OCI-LY7 (cell line): Measurements from ENCODE around the gene IKBKE. TPM values are rescaled to one million over a fixed set of nuclear protein-coding genes. Genes with fewer than 3 reads are reported as not detected.

Experiments used
- BruUV-seq: library from RNA; stranded (reverse); fragments of 400-500 nt; replicated peaks from 2 replicates; lab custom pipeline; 2021; lab: Mats Ljungman, UMichigan
- CTCF ChIA-PET: fragments of 300-600 bp; sonication (Branson Sonifier 250); formaldehyde crosslinking; loops from one replicate; lab custom pipeline; 2022; ENCODE audit warnings: antibody characterized with exemption; ENCODE audit not compliant: unreplicated experiment; lab: Charles Lee
- POLR2A ChIA-PET: fragments of 300-600 bp; sonication (Branson Sonifier 250); formaldehyde crosslinking; loops from one replicate; lab custom pipeline; 2022; ENCODE audit warnings: antibody characterized with exemption; lab: Charles Lee
- DNase-seq: peaks from one replicate; pipeline ENCODE4 v3.0.0-alpha.2; 2015; ENCODE audit warnings: low spot score
- H2AFZ ChIP-seq: fragments of 200-600 bp; sonication (generic), shearing (Covaris generic); 2 replicates; pipeline ENCODE4 v1.6.1; 2014; ENCODE audit warnings: mild to moderate bottlenecking, antibody characterized with exemption, low read length, moderate library complexity
- H3K27ac ChIP-seq: fragments of 200-600 bp; sonication (generic); 2 replicates; pipeline ENCODE4 v1.5.1; 2014; ENCODE audit warnings: mixed run types, low read depth, mild to moderate bottlenecking, moderate library complexity, low read length, inconsistent platforms; ENCODE audit not compliant: poor library complexity, severe bottlenecking
- H3K36me3 ChIP-seq: fragments of 200-600 bp; sonication (generic); 2 replicates; pipeline ENCODE4 v1.6.1; 2014; ENCODE audit warnings: mild to moderate bottlenecking, antibody characterized with exemption, low read length, moderate library complexity, mixed read lengths; ENCODE audit not compliant: insufficient read depth
- H3K4me1 ChIP-seq: fragments of 200-600 bp; sonication (generic); 2 replicates; pipeline ENCODE4 v1.5.1; 2014; ENCODE audit warnings: mild to moderate bottlenecking, low read length; ENCODE audit not compliant: insufficient read depth, poor library complexity, severe bottlenecking
- H3K4me2 ChIP-seq: fragments of 200-600 bp; sonication (generic); 2 replicates; pipeline ENCODE4 v1.6.1; 2014; ENCODE audit warnings: mild to moderate bottlenecking, low read length
- H3K4me3 ChIP-seq: fragments of 200-600 bp; sonication (generic); 2 replicates; pipeline ENCODE4 v1.5.1; 2014; ENCODE audit warnings: mild to moderate bottlenecking, low read depth, low read length; ENCODE audit not compliant: poor library complexity, severe bottlenecking
- H3K79me2 ChIP-seq: fragments of 200-600 bp; sonication (generic); 2 replicates; pipeline ENCODE4 v1.6.1; 2016; ENCODE audit warnings: low read depth, mild to moderate bottlenecking, low read length, moderate library complexity, mixed read lengths; ENCODE audit not compliant: insufficient read depth
- H3K9me2 ChIP-seq: fragments of 200-600 bp; sonication (generic); 2 replicates; pipeline ENCODE4 v1.6.1; 2016; ENCODE audit warnings: mild to moderate bottlenecking, low read length, mixed read lengths; ENCODE audit not compliant: insufficient read depth
- H3K9me3 ChIP-seq: fragments of 200-600 bp; sonication (generic); 2 replicates; pipeline ENCODE4 v1.6.1; 2014; ENCODE audit warnings: mild to moderate bottlenecking, mixed run types, low read length, mixed read lengths
- H4K20me1 ChIP-seq: fragments of 200-600 bp; sonication (generic); 2 replicates; pipeline ENCODE4 v1.6.1; 2014; ENCODE audit warnings: mild to moderate bottlenecking, antibody characterized with exemption, low read length, moderate library complexity, mixed read lengths; ENCODE audit not compliant: insufficient read depth
- EZH2phosphoT487 ChIP-seq: fragments of 200-600 bp; sonication (generic); IDR thresholded peaks from 2 replicates; pipeline ENCODE4 v1.6.1; 2018; ENCODE audit warnings: low read depth, borderline replicate concordance, mild to moderate bottlenecking, mixed run types, antibody characterized with exemption, low read length, moderate library complexity, mixed read lengths
- intact Hi-C: fragments of 100-400 bp; cut with micrococcal nuclease; formaldehyde crosslinking; loops from one replicate; pipeline ENCODE4 v1.10.0; 2022; ENCODE audit not compliant: unreplicated experiment
- total RNA-seq, 2 experiments: library from RNA; depleted of rRNA in 1 of 2; stranded (reverse); fragments of >200 nt in 1 of 2; shearing (Covaris generic) in 1 of 2; gene quantifications; 2 replicates each; pipeline ENCODE4 v1.2.3, GENCODE V29; 2014 to 2022
- TF ChIP-seq, protein P1 (sequence below): fragments of 200-600 bp; sonication (generic); conservative IDR thresholded peaks from 2 replicates; pipeline ENCODE4 v1.5.1; 2014; ENCODE audit warnings: mild to moderate bottlenecking, antibody characterized with exemption, low read length, moderate library complexity, mixed read lengths

Gene IKBKE
- total RNA-seq, 2 experiments from 2014 or later, result 23.9 to 38.5 TPM

DNA sequence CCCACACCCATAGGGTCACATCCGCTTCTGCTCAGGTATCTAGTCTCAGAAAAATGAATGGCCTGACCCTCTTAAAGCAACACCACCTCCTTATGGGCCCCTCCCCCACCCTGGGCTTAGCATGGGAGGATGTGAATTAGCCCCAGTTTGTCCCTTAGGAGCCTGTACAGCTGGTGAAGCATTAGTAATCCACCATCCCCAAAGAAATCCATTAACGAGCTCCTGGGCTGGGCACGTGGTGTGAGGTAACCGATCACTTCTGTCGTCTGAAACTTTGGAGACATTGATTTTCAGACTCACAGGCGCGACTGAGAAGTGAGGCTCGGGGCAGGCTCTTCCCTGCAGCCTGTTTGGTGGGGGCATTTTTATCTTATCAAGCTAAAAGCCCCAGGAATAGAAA, 47.5 kb downstream of the IKBKE start:
- no peaks in the 10 kb centered on the region for H4K20me1 ChIP-seq
- H2AFZ ChIP-seq, result no peak overlapping the region
- H3K4me2 ChIP-seq, result no peak overlapping the region
- TF ChIP-seq, protein P1, sequence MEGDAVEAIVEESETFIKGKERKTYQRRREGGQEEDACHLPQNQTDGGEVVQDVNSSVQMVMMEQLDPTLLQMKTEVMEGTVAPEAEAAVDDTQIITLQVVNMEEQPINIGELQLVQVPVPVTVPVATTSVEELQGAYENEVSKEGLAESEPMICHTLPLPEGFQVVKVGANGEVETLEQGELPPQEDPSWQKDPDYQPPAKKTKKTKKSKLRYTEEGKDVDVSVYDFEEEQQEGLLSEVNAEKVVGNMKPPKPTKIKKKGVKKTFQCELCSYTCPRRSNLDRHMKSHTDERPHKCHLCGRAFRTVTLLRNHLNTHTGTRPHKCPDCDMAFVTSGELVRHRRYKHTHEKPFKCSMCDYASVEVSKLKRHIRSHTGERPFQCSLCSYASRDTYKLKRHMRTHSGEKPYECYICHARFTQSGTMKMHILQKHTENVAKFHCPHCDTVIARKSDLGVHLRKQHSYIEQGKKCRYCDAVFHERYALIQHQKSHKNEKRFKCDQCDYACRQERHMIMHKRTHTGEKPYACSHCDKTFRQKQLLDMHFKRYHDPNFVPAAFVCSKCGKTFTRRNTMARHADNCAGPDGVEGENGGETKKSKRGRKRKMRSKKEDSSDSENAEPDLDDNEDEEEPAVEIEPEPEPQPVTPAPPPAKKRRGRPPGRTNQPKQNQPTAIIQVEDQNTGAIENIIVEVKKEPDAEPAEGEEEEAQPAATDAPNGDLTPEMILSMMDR, result no peak
- no peak for TF ChIP-seq EZH2phosphoT487
- H3K79me2 ChIP-seq, result no peaks in the 10 kb centered on the region
- H3K4me3 ChIP-seq, result no peak overlapping the region
- CTCF ChIA-PET, result interaction anchor here (0.7 kb wide), 1 partner anchor 19 kb away, joined by 3 read pairs; no protein-coding TSS in a partner anchor
- no peaks in the 10 kb centered on the region for H3K36me3 ChIP-seq
- H3K4me1 ChIP-seq, result no peaks in the 10 kb centered on the region
- H3K9me3 ChIP-seq, result no peaks in the 10 kb centered on the region
- no peaks in the 10 kb centered on the region for H3K9me2 ChIP-seq
- no peak for DNase-seq
- H3K27ac ChIP-seq, result no peak overlapping the region
- no TSS peak for BruUV-seq
- POLR2A ChIA-PET, result interaction anchor here (0.5 kb wide), 1 partner anchor 28 kb away, joined by 3 read pairs; no protein-coding TSS in a partner anchor
- intact Hi-C loops, result no loop called here

DNA sequence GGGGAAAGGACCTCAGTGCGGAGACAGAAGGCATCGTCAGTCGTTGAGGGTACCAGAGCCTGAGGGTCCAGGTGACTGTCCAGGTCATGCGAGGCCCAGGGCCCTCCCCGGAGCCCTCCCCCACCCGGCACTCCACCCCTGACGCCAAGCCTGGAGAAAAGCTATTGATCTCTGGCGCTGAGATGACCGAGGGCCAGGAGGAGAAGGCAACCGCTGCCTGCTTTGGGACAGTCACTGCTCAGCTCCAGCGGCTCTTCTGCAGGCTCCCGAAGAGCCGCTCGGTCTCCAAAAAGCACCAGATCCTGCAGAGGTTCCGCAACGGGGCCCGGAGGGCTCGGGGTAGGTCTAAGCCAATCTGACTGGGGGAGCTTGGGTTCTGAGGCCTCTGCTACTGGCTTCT, 47.9 kb downstream of the IKBKE start:
- no TSS peak for BruUV-seq
- Histone ChIP-seq H3K9me3 (no peaks in the 10 kb centered on the region), H3K27ac (no peak overlapping the region), H3K9me2 (no peaks in the 10 kb centered on the region), H3K36me3 (no peaks in the 10 kb centered on the region), H4K20me1 (no peaks in the 10 kb centered on the region), H2AFZ (no peak overlapping the region), H3K4me1 (no peaks in the 10 kb centered on the region), H3K4me3 (no peak overlapping the region), H3K4me2 (no peak overlapping the region), H3K79me2 (no peaks in the 10 kb centered on the region)
- ChIA-PET CTCF (no interaction called here), POLR2A (interaction anchor here (0.5 kb wide), 1 partner anchor 27 kb away, joined by 3 read pairs; no protein-coding TSS in a partner anchor)
- TF ChIP-seq, protein P1, result no peak
- no peak for TF ChIP-seq EZH2phosphoT487
- intact Hi-C loops, result no loop called here
- DNase-seq, result no peak

DNA sequence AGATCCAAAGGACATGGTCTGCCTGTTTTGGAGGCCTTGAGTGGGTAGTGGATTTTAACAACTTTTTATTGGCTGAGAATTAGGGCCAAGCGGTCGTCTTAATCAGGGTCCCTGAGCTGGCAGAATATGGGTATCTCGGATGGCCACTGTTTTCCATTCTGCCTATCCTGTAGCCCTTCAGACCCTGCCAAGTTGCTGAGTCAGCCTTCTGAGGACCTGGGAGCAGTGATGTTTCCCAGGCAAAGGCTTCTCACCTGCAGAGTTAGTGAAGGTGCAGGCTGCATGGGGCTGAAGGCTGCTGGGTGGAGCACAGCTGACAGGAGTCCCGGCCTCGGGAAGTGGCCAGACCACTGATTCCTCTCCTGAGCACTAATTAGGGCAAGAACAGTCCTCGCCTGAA, 48.5 kb downstream of the IKBKE start:
- Histone ChIP-seq H2AFZ (no peak overlapping the region), H3K27ac (no peak overlapping the region), H3K79me2 (no peaks in the 10 kb centered on the region), H4K20me1 (no peaks in the 10 kb centered on the region), H3K4me2 (no peak overlapping the region), H3K9me2 (no peaks in the 10 kb centered on the region), H3K4me3 (no peak overlapping the region), H3K4me1 (no peaks in the 10 kb centered on the region), H3K36me3 (no peaks in the 10 kb centered on the region), H3K9me3 (no peaks in the 10 kb centered on the region)
- POLR2A ChIA-PET, result no interaction called here
- no peak for DNase-seq
- CTCF ChIA-PET, result no interaction called here
- TF ChIP-seq, protein P1, result no peak
- TF ChIP-seq EZH2phosphoT487, result no peak
- no TSS peak for BruUV-seq
- intact Hi-C loops, result no loop called here
